ENCODE data around the gene NR2F2. TPM values are rescaled to one million over a fixed set of nuclear protein-coding genes. Genes with fewer than 3 reads are reported as not detected.
A peak's percentile ranks its signal among the peaks of the same experiment; 100 is the strongest.

The NR2F2 gene
- total RNA-seq, 1 donor from 2014 or later = 39.8 TPM

DNA sequence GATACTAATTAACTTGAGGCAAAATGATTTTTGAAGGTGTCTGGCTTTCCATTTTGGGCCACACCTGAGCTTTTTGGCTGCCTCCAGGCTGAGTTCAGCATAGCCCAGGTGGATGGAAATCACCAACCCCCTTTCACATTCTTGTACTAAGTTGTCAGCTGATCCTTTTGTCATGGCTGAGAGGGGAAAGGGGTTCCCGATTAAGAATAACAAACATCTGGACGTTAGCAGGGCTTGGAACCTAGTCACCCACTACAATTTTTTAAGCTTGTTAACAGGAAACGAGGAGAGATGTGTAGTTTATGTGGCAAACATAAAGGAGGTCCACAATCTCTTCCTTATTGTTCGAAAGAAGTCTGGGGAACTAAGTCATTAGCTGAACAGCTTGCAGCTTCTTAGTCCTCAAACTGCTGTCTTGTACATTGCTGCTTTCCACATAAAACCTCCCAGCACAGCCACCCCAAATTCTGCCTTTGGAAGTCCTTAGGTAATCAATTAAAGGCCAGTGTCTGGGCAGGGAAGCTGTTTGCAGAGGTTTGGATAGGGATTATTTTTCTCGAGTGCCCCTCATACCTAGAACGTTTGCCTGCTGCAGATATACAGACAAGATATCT lies 5.0 kb downstream of the NR2F2 start:
- H3K27me3 ChIP-seq = no peaks in the 10 kb centered on the region
- intact Hi-C loops (cut with DNase I) = loop anchor here (5.0 to 10.0 kb wide), 2 partner anchors 891 to 1008 kb away; no protein-coding TSS in a partner anchor
- H3K4me3 ChIP-seq = peak overlapping the region; percentile 67 to 85
- TF ChIP-seq POLR2A (IDR thresholded peaks at IDR 0.05) (no peak), POLR2AphosphoS5 (IDR thresholded peaks at IDR 0.05; ENCODE audit: insufficient read depth in 1 of 2, low read depth in 1 of 2) (no peak)
- TF ChIP-seq, protein P1, sequence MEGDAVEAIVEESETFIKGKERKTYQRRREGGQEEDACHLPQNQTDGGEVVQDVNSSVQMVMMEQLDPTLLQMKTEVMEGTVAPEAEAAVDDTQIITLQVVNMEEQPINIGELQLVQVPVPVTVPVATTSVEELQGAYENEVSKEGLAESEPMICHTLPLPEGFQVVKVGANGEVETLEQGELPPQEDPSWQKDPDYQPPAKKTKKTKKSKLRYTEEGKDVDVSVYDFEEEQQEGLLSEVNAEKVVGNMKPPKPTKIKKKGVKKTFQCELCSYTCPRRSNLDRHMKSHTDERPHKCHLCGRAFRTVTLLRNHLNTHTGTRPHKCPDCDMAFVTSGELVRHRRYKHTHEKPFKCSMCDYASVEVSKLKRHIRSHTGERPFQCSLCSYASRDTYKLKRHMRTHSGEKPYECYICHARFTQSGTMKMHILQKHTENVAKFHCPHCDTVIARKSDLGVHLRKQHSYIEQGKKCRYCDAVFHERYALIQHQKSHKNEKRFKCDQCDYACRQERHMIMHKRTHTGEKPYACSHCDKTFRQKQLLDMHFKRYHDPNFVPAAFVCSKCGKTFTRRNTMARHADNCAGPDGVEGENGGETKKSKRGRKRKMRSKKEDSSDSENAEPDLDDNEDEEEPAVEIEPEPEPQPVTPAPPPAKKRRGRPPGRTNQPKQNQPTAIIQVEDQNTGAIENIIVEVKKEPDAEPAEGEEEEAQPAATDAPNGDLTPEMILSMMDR (IDR thresholded peaks at IDR 0.05) = no peak
- no peaks in the 10 kb centered on the region for H3K9me3 ChIP-seq
- no peak for DNase-seq (ENCODE audit: extremely low spot score in 2 of 2)
- peaks cover 4% of the 10 kb centered on the region for H3K4me1 ChIP-seq
- peak overlapping the region; percentile 99 for H3K27ac ChIP-seq
- peaks cover 0 to 22% of the 10 kb centered on the region in 2 donors for H3K36me3 ChIP-seq

DNA sequence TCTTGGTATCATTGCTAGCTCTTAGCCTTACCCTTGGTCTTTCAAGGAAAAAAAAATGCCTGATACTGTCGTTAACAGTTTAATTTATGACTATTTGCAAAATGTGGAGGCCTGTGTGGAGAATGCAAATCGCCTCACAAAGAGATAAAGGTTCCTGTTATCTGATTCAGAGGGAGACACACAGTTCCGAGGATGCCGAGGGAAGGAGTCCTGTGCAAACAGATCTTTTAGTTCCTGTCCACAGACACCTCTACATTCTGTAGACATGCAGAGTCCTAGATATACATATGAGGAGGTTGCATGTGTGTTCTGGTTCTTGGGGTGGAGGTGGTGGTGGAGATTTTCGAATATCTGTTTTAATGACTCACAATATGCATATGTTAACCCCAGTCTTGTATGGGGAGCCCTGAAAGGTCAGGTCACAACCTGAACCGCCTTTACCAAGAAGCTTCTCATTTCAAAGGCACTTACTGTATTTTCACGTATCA lies 5.7 kb downstream of the NR2F2 start:
- Histone ChIP-seq H3K36me3 (peaks cover 0 to 22% of the 10 kb centered on the region in 2 donors), H3K4me3 (peak overlapping the region; percentile 67 to 85), H3K27me3 (no peaks in the 10 kb centered on the region), H3K27ac (peak overlapping the region; percentile 99), H3K9me3 (no peaks in the 10 kb centered on the region), H3K4me1 (peaks cover 4% of the 10 kb centered on the region)
- intact Hi-C loops (cut with DNase I) = loop anchor here (5.0 to 10.0 kb wide), 2 partner anchors 891 to 1009 kb away; no protein-coding TSS in a partner anchor
- DNase-seq (ENCODE audit: extremely low spot score in 2 of 2) = no peak
- TF ChIP-seq POLR2A (IDR thresholded peaks at IDR 0.05) = no peak
- TF ChIP-seq POLR2AphosphoS5 (IDR thresholded peaks at IDR 0.05; ENCODE audit: insufficient read depth in 1 of 2, low read depth in 1 of 2) = no peak
- TF ChIP-seq, protein P1 (IDR thresholded peaks at IDR 0.05) = no peak

DNA sequence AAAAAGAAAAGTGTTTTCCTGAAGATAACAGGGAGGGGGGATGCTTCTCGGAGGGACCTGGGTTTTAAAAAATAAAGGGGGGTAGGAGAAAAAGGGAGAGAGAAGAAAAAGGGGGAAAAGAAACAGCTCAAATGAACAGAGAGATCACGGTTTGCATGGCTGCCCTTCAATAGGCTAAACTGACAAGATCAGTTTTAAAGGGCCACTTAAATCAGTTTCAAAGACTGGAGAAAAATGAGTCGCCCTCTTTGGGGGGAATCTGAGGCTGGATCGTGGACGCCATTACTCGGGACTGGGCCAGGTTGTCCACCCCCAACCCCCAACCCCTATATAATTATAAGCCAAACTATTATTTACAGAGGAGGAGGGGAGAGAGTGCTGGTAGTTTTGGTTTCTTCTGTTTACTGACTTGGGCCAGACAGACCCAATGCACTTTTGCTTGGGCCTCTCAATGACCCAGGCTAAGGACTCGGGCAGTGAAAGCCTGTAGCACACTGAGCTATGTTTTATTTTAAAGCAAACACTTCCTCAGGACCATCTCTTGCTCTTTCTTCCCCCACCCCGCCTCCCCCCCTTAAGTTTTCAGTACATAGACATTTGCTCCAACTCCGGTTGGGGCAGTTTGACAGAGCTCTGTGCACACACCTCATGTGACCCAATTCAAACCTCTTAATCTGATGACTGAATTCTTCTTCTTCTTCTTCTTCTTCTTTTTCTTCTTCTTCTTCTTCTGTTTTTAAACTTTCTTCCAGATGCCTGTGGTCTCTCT lies 6.3 kb downstream of the NR2F2 start:
- intact Hi-C loops (cut with DNase I) = loop anchor here (5.0 to 10.0 kb wide), 2 partner anchors 892 to 1009 kb away; no protein-coding TSS in a partner anchor
- Histone ChIP-seq H3K36me3 (peaks cover 0 to 22% of the 10 kb centered on the region in 2 donors), H3K4me1 (peaks cover 4% of the 10 kb centered on the region), H3K27me3 (no peaks in the 10 kb centered on the region), H3K9me3 (no peaks in the 10 kb centered on the region), H3K27ac (peak overlapping the region; percentile 99), H3K4me3 (peak overlapping the region; percentile 67 to 85)
- DNase-seq (ENCODE audit: extremely low spot score in 2 of 2) = no peak
- TF ChIP-seq POLR2A (IDR thresholded peaks at IDR 0.05) (no peak), POLR2AphosphoS5 (IDR thresholded peaks at IDR 0.05; ENCODE audit: insufficient read depth in 1 of 2, low read depth in 1 of 2) (no peak)
- TF ChIP-seq, protein P1 (IDR thresholded peaks at IDR 0.05) = no peak

DNA sequence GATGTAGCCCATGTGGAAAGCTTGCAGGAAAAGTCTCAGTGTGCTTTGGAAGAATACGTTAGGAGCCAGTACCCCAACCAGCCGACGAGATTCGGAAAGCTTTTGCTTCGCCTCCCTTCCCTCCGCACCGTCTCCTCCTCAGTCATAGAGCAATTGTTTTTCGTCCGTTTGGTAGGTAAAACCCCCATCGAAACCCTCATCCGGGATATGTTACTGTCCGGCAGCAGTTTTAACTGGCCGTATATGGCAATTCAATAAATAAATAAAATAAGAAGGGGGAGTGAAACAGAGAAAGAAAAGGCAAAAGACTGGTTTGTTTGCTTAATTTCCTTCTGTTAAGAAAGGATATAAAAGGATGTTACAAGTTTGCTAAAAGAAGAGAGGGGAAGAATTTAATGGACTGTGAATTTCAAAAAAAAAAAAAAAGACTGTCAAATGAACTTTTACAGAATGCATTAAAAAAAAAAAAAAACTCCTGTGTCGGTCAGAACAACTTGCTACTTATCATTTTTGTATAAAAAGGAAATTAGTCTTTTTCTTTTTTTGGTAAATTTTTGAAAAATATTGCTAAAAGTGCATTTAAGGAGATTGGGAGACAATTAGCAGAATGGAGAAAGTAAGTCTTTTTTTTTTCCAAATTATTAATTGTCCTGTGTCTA lies 7.0 kb downstream of the NR2F2 start:
- DNase-seq (ENCODE audit: extremely low spot score in 2 of 2) = no peak
- Histone ChIP-seq H3K9me3 (no peaks in the 10 kb centered on the region), H3K27me3 (no peaks in the 10 kb centered on the region), H3K4me1 (peaks cover 4% of the 10 kb centered on the region), H3K27ac (peak overlapping the region; percentile 99), H3K4me3 (peak overlapping the region; percentile 67 to 85), H3K36me3 (peaks cover 0 to 22% of the 10 kb centered on the region in 2 donors)
- TF ChIP-seq POLR2A (IDR thresholded peaks at IDR 0.05) (no peak), POLR2AphosphoS5 (IDR thresholded peaks at IDR 0.05; ENCODE audit: insufficient read depth in 1 of 2, low read depth in 1 of 2) (no peak)
- TF ChIP-seq, protein P1 (IDR thresholded peaks at IDR 0.05) = no peak
- intact Hi-C loops (cut with DNase I) = loop anchor here (5.0 to 10.0 kb wide), 2 partner anchors 893 to 1010 kb away; no protein-coding TSS in a partner anchor

Measured in vagina (tissue), 2 donors.